CMK (cell line): ENCODE measurements around the gene FAM43A.

Source experiments
- DNase-seq: peaks from one replicate; pipeline ENCODE4 v3.0.0-alpha.2; 2010; ENCODE audit warnings: low read depth

Gene FAM43A, protein sequence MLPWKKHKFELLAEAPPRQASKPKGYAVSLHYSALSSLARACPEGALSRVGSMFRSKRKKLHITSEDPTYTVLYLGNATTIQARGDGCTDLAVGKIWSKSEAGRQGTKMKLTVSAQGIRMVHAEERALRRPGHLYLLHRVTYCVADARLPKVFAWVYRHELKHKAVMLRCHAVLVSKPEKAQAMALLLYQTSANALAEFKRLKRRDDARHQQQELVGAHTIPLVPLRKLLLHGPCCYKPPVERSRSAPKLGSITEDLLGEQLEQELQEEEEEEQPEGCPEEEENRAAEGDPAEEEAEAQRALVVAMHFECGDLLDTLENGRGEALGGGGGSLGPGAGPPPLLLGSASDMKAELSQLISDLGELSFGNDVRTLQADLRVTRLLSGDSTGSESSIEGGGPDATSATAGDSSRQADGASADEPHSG

DNA sequence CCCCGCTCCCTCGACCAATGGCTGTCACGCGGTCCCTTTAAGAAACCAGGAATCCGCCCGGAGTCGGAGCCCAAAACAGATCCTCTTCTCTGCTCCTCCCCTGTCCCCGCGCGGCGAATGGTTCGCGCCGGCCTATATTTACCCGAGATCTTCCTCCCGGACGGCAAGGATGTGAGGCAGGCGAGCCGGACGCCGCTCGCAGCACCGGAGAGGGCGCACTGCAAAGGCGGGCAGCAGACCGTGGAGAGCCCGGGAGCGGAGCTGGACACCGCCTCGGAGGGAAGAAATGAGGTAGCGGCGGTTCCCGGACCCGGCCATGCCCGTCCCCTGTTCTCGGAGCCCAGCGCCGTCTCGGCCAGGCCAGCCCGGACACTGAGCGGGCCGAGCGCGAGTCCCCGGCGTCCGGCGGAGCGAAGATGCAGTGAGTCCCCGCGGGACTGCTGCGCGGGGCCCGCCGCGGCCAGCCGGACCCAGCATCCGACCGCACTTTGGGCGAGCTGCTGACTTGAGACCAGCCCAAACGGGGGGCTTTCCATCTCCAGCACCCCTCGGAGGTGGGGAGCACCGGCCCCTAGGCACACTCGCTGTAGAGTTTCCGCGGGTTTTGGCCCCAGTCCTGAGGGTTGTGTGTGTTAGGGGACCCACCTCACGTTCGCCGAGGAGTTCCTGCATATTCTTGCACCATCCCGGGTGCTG, at the start of gene FAM43A:
FAM43A (plus strand) TSS at position 166 of the 696 bp plus-strand sequence. CDS start 944 bp downstream, outside the sequence.
- DNase-seq, result peak; percentile 64

- DNase-seq, result no peak
These were observed 48.6 kb upstream of the FAM43A start for GRCh38 chr3:194637066-194637465.

DNA sequence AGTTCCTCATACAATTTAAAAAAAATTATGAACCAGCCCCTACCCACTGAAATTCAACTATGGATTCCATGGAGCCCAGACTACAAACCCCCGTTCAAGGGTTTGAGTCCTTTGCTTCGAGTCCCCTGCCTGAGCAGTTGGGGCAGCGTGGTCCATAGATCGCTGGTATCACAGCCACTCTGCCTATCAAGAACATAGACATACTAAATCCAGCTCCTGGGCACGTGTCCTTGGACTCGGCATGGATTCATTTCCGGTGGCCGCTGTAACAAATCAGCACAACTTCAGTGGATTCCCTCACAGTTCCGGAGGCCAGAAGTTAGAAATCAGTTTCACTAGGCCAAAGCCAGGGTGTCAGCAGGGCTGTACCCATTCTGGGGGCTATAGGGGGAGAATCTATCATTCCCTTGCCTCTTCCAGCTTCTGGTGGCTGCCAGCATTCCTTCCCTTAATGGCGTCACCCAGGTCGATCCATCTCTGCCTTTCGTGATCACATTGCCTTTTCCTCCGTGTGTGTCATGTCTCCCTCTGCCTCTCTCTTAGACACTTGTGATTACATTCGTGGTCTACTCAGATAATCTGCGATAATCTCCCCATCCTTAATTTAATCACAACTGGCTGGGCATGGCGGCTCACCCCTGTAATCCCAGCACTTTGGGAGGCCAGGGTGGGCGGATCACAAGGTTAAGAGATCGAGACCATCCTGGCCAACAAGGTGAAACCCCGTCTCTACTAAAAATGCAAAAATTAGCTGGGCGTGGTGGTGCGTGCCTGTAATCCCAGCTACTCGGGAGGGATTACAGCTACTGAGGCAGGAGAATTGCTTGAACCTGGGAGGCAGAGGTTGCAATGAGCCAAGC, 47.9 kb upstream of the FAM43A start:
- DNase-seq, result no peak

DNA sequence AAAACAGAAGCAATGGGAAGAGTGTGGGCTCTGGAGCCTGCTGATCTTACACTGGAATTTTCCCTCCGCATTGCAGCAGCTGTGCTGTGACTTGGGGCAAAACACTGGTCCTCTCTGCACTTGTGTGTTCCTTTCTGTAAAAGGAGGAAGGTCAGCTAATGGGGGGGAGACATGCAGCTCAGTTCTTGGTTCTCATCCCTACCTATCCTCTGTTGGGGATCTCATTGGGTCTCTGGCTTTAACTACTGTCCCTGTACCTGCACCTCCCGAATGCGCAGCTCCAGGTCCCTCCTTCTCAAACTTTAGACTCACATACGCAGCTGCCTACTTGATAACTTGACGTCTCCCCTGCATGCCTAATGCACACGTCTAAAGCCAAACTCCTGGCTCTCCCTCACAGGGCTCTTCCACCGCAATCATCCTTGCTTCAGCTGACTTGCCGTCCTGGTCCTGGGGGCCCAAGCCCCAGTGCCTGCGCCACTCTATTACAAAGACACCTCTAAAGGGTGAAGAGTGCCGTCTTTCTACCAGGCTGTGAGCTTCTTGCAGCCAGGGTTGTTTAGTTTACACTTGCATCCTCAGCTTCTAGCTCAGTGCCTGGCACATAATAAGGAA, 46.6 kb upstream of the FAM43A start:
- DNase-seq, result no peak

- DNase-seq, result no peak
These were observed 44.9 kb upstream of the FAM43A start for GRCh38 chr3:194640829-194641228.

- DNase-seq, result no peak
These were observed 42.9 kb upstream of the FAM43A start for GRCh38 chr3:194642769-194643168.

- DNase-seq, result no peak
These were observed 37.9 kb upstream of the FAM43A start for GRCh38 chr3:194647747-194648146.

GRCh38 chr3:194654443-194654842, 31.2 kb upstream of the FAM43A start:
- no peak for DNase-seq

DNA sequence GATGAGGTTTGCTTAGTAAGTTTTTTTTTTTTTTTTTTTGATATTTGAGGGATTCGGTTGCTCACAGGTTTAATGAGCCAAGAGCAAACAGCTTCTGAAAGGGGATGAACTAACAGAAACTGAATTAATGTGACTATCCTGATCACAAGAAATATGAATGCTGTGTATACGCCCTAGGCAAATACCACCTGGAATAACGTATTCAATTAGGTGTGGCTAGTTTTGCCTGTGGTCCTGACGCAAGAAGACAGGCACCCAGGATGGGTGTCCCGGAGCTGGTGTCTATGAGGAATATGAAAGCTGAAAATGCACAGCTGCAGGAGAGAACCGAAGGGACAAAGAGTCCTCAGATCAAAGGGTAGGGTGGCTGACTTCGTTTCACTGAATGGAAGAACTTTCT, 28.2 kb upstream of the FAM43A start:
- no peak for DNase-seq

- DNase-seq, result no peak
These were observed 27.0 kb upstream of the FAM43A start for GRCh38 chr3:194658477-194659242.

GRCh38 chr3:194659778-194660177, 25.9 kb upstream of the FAM43A start:
- no peak for DNase-seq

DNA sequence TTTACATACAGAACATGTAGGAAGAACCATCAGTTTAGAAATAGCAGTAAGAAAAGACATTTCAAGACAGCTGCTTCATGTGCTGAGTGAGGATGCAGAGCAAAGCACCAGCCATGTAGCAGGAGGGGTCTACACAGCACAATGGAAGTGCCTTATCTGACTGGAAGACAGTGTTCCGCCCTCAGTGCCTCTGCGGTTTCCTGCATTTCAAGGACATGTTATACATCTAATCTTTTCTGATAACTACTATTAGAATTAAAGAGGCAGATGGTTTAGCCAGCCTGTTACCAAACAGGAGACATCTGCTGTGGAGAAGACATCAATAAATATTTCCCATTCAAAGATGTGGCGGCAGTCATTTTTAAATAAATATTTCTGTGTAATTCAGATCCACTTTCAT, 24.3 kb upstream of the FAM43A start:
- no peak for DNase-seq

GRCh38 chr3:194661946-194662345, 23.7 kb upstream of the FAM43A start:
- no peak for DNase-seq

GRCh38 chr3:194664857-194665256, 20.8 kb upstream of the FAM43A start:
- DNase-seq, result no peak

DNA sequence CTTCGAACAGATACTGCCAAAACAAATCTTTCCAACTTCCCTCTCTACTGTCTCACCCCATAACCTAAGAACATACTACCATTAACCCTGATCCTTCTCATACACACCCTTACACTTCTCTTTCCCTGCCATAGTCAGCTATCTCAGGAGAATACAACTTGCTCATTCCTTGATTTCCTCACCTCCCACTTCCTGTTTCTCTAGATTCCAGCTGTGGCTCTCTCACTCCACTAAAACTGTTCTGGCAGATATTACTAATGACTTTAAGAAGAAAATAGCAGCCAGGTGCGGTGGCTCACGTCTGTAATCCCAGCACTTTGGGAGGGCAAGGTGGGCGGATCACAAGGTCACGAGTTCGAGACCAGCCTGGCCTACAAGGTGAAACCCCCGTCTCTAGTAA, 18.3 kb upstream of the FAM43A start:
- DNase-seq, result no peak

DNA sequence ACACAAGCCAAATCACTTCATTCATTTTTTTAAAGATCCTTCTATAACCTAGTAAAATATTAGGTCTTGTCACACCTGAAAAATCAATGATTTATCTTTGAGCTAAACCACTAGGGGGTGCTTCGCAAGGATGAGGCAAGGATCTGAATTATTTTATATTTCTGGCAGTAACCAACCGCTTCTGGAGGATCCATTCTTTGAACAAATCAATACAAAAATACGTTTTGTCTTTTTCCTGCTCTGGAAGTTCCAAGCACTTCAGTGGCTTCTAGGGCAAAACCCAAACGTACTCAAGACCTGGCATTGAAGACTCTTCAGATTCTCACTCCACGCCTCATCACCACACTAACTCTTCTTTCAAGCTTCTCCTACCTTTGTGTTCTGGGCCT, 14.2 kb upstream of the FAM43A start:
- DNase-seq, result no peak

GRCh38 chr3:194671900-194672808, 13.5 kb upstream of the FAM43A start, which contains the start of gene LSG1:
Gene LSG1, minus strand, starts transcription at chr3:194672191. Its CDS starts 29 bp downstream, at chr3:194672162.
- peak; percentile 74 for DNase-seq

DNA sequence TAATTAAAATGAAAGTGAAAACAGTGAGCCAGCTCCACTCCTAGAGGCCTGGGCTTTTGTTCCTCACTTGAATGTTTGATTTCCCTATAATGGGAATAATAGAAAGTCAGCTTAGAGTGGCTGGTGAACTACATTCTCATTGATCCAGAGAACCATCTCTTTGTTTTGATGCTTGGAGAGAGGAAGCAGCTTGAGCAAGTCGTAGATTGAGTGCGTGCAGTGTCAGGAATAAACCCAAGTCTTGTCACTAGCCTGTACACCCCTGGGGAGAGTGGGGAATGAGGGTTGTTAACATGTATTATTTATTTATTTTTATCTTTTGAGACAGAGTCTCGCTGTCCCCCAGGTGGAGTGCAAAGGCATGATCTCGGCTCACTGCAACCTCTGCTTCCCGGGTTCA, 12.8 kb upstream of the FAM43A start:
- DNase-seq, result no peak

DNA sequence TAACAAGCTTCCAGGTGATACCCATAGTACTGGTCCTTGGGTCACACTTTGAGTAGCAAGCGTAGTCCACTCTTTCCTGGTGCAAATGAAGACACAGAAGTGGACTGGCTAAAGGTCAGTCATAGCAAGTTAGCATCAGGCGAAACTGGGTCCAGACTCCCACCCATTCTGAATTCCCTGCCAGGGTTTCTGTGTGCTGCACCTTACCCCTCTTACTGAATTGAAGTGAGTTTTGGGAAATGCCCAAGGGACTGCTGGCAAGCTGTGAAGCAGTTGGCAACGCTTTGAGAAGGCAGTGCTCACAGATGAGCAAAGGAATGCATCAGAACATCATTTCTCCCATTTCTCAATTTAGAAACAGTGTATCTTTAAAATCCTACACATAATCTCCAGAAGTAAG, 11.9 kb upstream of the FAM43A start:
- DNase-seq, result no peak

GRCh38 chr3:194675081-194675640, 10.5 kb upstream of the FAM43A start:
- no peak for DNase-seq
